Heart left ventricle (tissue), 16 donors: ENCODE measurements around the gene SMC3. TPM values are rescaled to one million over a fixed set of nuclear protein-coding genes. Genes with fewer than 3 reads are reported as not detected.

Experiments used
- ATAC-seq, 4 donors: fragments of 200-7000 bp; cut with Tn5 transposase; one replicate each; pipeline ENCODE4 v1.9.1; 2020 to 2022; ENCODE audit warnings: moderate library complexity in 4 of 4, mild to moderate bottlenecking in 3 of 4, moderate number of reproducible peaks in 1 of 4
- DNase-seq, 5 donors: peaks; one replicate each; pipeline ENCODE4 v3.0.0-alpha.2; 2020
- H3K27ac ChIP-seq, 12 donors: fragments of 200-600 bp; sonication (generic) in 4 of 12; one replicate each; pipeline versions ENCODE4 v1.5.0 to v1.8.0; 2016 to 2022; ENCODE audit warnings: mild to moderate bottlenecking in 2 of 12
- H3K27me3 ChIP-seq, 9 donors: fragments of 200-600 bp; sonication (generic) in 2 of 9; one replicate each; pipeline versions ENCODE4 v1.5.1 to v1.8.0; 2016 to 2022; ENCODE audit warnings: mild to moderate bottlenecking in 3 of 9
- H3K36me3 ChIP-seq, 9 donors: fragments of 200-600 bp; sonication (generic) in 2 of 9; one replicate each; pipeline versions ENCODE4 v1.5.0 to v1.8.0; 2018 to 2022; ENCODE audit warnings: mild to moderate bottlenecking in 2 of 9
- H3K4me1 ChIP-seq, 12 donors: fragments of 200-600 bp; sonication (generic) in 4 of 12; one replicate each; pipeline versions ENCODE4 v1.5.0 to v1.8.0; 2016 to 2022; ENCODE audit warnings: mild to moderate bottlenecking in 3 of 12
- H3K4me3 ChIP-seq, 12 donors: fragments of 200-600 bp; sonication (generic) in 4 of 12; one replicate each; pipeline versions ENCODE4 v1.5.0 to v1.8.0; 2017 to 2022; ENCODE audit warnings: mild to moderate bottlenecking in 9 of 12, moderate library complexity in 4 of 12
- H3K9me3 ChIP-seq, 12 donors: fragments of 200-600 bp; sonication (generic) in 4 of 12; one replicate each; pipeline versions ENCODE4 v1.5.0 to v1.8.0; 2016 to 2022; ENCODE audit warnings: mild to moderate bottlenecking in 1 of 12
- POLR2A ChIP-seq, 2 donors: fragments of 450-650 bp; IDR thresholded peaks; one replicate each; pipeline ENCODE4 v1.6.1; 2017; ENCODE audit warnings: antibody characterized with exemption in 2 of 2, mild to moderate bottlenecking in 2 of 2, moderate library complexity in 2 of 2
- WGBS, 4 donors: extraction: QIAGEN DNeasy Blood & Tissue Kit in 2 of 4; methylation state at CpG; one replicate each; pipeline versions ENCODE4 v1.1.5 to v1.1.7; 2013 to 2018; 5-methylcytosine and 5-hydroxymethylcytosine counted together
- intact Hi-C, 10 donors: fragments of 100-400 bp; cut with DNase I; formaldehyde crosslinking; loops; one replicate each; pipeline versions ENCODE4 v1.11.1 to v1.14.2; 2022
- polyA plus RNA-seq, 2 donors: library from polyadenylated mRNA; stranded (reverse); fragments of 200-250 nt; gene quantifications; one replicate each; pipeline ENCODE4 v1.2.3, GENCODE V29; 2013
- total RNA-seq, 9 donors: library from RNA; depleted of rRNA in 2 of 9; stranded (reverse); fragments of >200 nt in 2 of 9; fragmentation: NEBNext Ultra II Directional in 3 of 9; extraction: Animal tissue kit (Norgen Biotek cat#: 25700) in 3 of 9; gene quantifications; one replicate each; pipeline versions ENCODE4 v1.1.0 to v1.2.4, GENCODE V29; 2016 to 2023
- TF ChIP-seq, protein P1 (sequence below), 12 donors: fragments of 200-600 bp; sonication (generic) in 4 of 12; IDR thresholded peaks; one replicate each; pipeline versions ENCODE4 v1.5.0 to v1.8.0; 2018 to 2022; ENCODE audit warnings: antibody characterized with exemption in 12 of 12, mild to moderate bottlenecking in 5 of 12
- donor health status: ischemic (EF 13 %, LVEDD 7.1; RV severe dilation, severe dysfunction).
- donor health status: healthy with polysubstance abuse.
- donor health status: DM: no; HTN: yes; CAD: no.
- donor health status: DM: no; HTN: no; CAD: no.
- donor health status: ischemic (EF 25% LVEDD 6.9; RV normal size, moderate dysfunction).
- donor health status: ischemic (EF 25% LVEDD 5.7; RV mildly dilated, moderate dysfunction).
- donor health status: healthy.
- donor health status: DM: yes; HTN: yes; CAD: no.
- donor health status: ischemic (EF 35%, LVEDD 5.7; RV mildly dilated, moderate dysfunction).
- donor health status: nonischemic (EF 11% LVEDD 7.7; RV severe dilation, severe dysfunction).
- donor health status: DM: yes; HTN: yes; CAD: no.
- donor health status: PGD.
- donor health status: ischemic (EF 29% LVEDD 5.4; RV normal size, mild dysfunction).
- donor health status: nonischemic (EF 23%, LVEDD 6.1; RV moderate dilation, normal function).

SMC3 gene
- total and polyA plus RNA-seq, 11 donors = 12.0 to 29.2 (median 19.6) TPM

DNA sequence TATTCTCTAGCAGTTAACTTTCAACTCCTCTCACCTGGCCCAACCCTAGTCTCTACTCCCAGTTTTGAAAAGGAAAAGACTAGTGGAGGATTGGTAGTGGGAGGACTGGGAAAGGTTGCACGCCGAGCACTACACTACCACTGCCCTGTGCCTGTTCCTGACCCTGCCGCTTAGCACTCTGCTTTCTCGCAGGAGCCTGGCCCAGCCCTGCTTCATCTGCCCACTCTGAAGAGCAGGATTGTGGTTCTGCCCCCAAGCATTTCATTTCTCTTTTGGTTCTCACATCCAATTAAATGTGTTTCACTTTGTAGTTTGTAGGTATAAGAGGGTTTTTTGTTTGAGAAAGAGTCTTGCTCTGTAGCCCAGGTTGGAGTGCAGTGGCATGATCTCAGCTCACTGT is 45.1 kb downstream of the SMC3 start:
- DNase-seq (no peak), ATAC-seq (no peak)
- no peak overlapping the region for H3K27ac ChIP-seq
- intact Hi-C loops = loop anchor here in 8 of 10 donors (5.0 to 10.0 kb wide), 7 partner anchors 60 to 282 kb away; no protein-coding TSS in a partner anchor
- no peaks in the 10 kb centered on the region for H3K9me3 ChIP-seq
- peaks cover 0 to 27% (median 0%) of the 10 kb centered on the region in 12 donors for H3K4me1 ChIP-seq
- WGBS, 4 donors = 86 to 95% (median 91%) methylated on average over 4 of the region's 4 CpGs
- H3K4me3 ChIP-seq = no peak overlapping the region
- H3K36me3 ChIP-seq = peaks cover 0 to 2% (median 0%) of the 10 kb centered on the region in 9 donors
- TF ChIP-seq POLR2A (IDR thresholded peaks at IDR 0.05) = no peak
- TF ChIP-seq, protein P1, sequence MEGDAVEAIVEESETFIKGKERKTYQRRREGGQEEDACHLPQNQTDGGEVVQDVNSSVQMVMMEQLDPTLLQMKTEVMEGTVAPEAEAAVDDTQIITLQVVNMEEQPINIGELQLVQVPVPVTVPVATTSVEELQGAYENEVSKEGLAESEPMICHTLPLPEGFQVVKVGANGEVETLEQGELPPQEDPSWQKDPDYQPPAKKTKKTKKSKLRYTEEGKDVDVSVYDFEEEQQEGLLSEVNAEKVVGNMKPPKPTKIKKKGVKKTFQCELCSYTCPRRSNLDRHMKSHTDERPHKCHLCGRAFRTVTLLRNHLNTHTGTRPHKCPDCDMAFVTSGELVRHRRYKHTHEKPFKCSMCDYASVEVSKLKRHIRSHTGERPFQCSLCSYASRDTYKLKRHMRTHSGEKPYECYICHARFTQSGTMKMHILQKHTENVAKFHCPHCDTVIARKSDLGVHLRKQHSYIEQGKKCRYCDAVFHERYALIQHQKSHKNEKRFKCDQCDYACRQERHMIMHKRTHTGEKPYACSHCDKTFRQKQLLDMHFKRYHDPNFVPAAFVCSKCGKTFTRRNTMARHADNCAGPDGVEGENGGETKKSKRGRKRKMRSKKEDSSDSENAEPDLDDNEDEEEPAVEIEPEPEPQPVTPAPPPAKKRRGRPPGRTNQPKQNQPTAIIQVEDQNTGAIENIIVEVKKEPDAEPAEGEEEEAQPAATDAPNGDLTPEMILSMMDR (IDR thresholded peaks at IDR 0.05) = no peak
- H3K27me3 ChIP-seq = no peaks in the 10 kb centered on the region

DNA sequence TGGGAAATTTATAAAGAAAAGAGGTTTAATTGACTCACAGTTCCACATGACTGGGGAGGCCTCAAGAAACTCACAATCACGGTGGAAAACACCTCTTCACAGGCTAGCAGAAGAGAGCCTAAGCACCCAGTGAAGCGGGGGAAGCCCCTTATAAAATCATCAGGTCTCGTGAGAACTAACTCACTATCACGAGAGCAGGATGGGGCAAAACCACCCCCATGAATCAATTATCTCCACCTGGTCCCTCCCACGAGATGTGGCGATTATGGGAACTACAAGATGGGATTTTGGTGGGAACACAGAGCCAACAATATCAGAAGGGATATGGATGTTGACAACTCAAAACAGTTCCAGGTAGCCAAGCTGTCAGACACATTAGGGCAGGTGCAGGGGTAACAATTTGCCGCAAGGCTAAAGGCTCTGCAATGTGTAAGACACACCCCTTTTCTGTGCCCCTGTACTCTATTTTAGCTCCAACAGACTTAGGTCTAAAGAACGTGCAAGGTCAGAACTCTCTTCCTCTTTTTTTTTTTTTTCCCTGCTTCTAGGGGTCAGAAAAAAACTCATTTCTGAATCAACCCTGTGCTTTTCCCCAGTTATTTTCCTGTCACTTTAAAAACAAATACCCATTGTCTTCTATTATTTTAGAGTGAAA is 46.0 kb downstream of the SMC3 start:
- intact Hi-C loops = loop anchor here in 8 of 10 donors (5.0 to 10.0 kb wide), 7 partner anchors 59 to 281 kb away; no protein-coding TSS in a partner anchor
- 65 to 74% (median 69%) methylated on average over 8 of the region's 8 CpGs for WGBS, 4 donors
- ATAC-seq = no peak

DNA sequence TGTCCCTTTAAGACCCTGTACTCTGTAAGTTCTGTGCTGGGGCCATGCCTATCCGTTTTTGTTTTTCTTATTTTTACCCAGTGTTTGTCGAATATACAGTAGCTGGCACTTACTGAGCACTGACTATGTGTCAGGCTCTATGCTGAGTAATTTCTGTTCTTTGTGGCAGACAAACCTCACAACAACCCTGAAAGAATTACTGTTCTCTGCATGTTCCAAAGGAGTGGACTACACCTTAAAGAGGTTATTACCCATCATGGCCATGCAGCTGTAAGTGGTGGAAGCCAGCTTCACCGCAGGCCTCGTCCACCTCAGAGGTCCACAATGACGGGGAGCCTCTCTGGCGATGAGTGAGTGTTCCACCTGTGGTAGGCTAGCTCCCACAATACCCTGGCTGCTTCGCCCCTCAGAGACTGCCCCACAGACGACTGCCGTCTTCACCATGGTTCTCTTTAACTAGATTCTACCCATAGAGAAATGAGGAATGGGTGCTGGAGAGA is 46.6 kb downstream of the SMC3 start:
- no peak overlapping the region for H3K27ac ChIP-seq

More for the DNA sequence above, 46.0 kb downstream of the SMC3 start:
- no peaks in the 10 kb centered on the region for H3K27me3 ChIP-seq
- H3K36me3 ChIP-seq = no peaks in the 10 kb centered on the region
- no peak overlapping the region for H3K27ac ChIP-seq
- peaks cover 0 to 27% (median 0%) of the 10 kb centered on the region in 12 donors for H3K4me1 ChIP-seq
- TF ChIP-seq, protein P1 (IDR thresholded peaks at IDR 0.05) = peak in 1 of 12 donors; percentile 23
- TF ChIP-seq POLR2A (IDR thresholded peaks at IDR 0.05) = no peak
- H3K9me3 ChIP-seq = no peaks in the 10 kb centered on the region
- H3K4me3 ChIP-seq = no peak overlapping the region
- DNase-seq = no peak

More for the DNA sequence above, 46.6 kb downstream of the SMC3 start:
- ATAC-seq (no peak), DNase-seq (no peak)
- no peak overlapping the region for H3K4me3 ChIP-seq
- TF ChIP-seq POLR2A (IDR thresholded peaks at IDR 0.05) = no peak
- TF ChIP-seq, protein P1 (IDR thresholded peaks at IDR 0.05) = no peak
- intact Hi-C loops = loop anchor here in 8 of 10 donors (5.0 to 10.0 kb wide), 7 partner anchors 58 to 281 kb away; no protein-coding TSS in a partner anchor
- no peaks in the 10 kb centered on the region for H3K9me3 ChIP-seq
- H3K4me1 ChIP-seq = peaks cover 0 to 27% (median 0%) of the 10 kb centered on the region in 12 donors
- WGBS, 4 donors = 81 to 85% (median 84%) methylated on average over 8 to 9 of the region's 9 CpGs
- H3K27me3 ChIP-seq = no peaks in the 10 kb centered on the region
- H3K36me3 ChIP-seq = no peaks in the 10 kb centered on the region
